K562 (cell line): ENCODE results near the gene CCDC159. TPM values are rescaled to one million over a fixed set of nuclear protein-coding genes. Genes with fewer than 3 reads are reported as not detected.

Experiments used
- ATAC-seq: fragments of 200-7000 bp; cut with Tn5 transposase; 3 replicates; pipeline ENCODE4 v1.9.1; 2020; ENCODE audit warnings: moderate library complexity
- BruUV-seq: library from RNA; stranded (reverse); fragments of 400-500 nt; replicated peaks from 2 replicates; lab custom pipeline; 2021; lab: Mats Ljungman, UMichigan
- CTCF ChIA-PET: fragments of 300-600 bp; formaldehyde crosslinking; extraction: SDS; loops from one replicate; lab custom pipeline; 2021; ENCODE audit warnings: low intra/inter-chr PET ratio; lab: Yijun Ruan, JAX
- POLR2A ChIA-PET: fragments of 300-600, 350-650 bp; sonication (Branson Sonifier 250); formaldehyde crosslinking; extraction: SDS; loops from one replicate; lab custom pipeline; 2021; ENCODE audit warnings: antibody characterized with exemption, inconsistent platforms; lab: Yijun Ruan, JAX
- DNase-seq, 4 experiments: peaks; one replicate each; pipeline versions ENCODE4 v3.0.0 to v3.0.0-alpha.2; 2011 to 2018; ENCODE audit warnings: low spot score in 3 of 4, mixed read lengths in 3 of 4; ENCODE audit errors: extremely low read depth in 1 of 4
- FAIRE-seq: peaks from 2 replicates; lab custom pipeline; 2011; peaks lifted over from hg19 to GRCh38; lab: Jason Lieb, UNC
- H2AFZ ChIP-seq: 2 replicates; pipeline ENCODE4 v1.6.0; 2011; ENCODE audit warnings: low read depth, low read length, control low read depth, inconsistent platforms
- H3K27ac ChIP-seq: fragments of 200-600 bp; 3 replicates; pipeline ENCODE4 v1.8.0; 2011; ENCODE audit warnings: low read depth, mild to moderate bottlenecking, control low read depth, inconsistent platforms, low read length, moderate library complexity, mixed read lengths; ENCODE audit errors: extremely low read depth
- H3K27me3 ChIP-seq, 2 experiments: fragments of 300-600 bp in 1 of 2; 2 replicates in 1 of 2; 3 replicates in 1 of 2; pipeline versions ENCODE4 v1.6.0 to v1.8.0; 2011; ENCODE audit warnings: inconsistent platforms in 2 of 2, low read length in 2 of 2, mild to moderate bottlenecking in 1 of 2, mixed read lengths in 1 of 2, moderate library complexity in 1 of 2; ENCODE audit not compliant: control insufficient read depth in 2 of 2, insufficient read depth in 2 of 2
- H3K36me3 ChIP-seq: fragments of 300-600 bp; 3 replicates; pipeline ENCODE4 v1.8.0; 2011; ENCODE audit warnings: mild to moderate bottlenecking, low read length, inconsistent platforms; ENCODE audit not compliant: control insufficient read depth, insufficient read depth
- H3K4me1 ChIP-seq, 2 experiments: fragments of 200-600 bp in 1 of 2; replicated peaks in 1 of 2; 2 replicates in 1 of 2; 3 replicates in 1 of 2; pipeline versions ENCODE4 v1.5.1 to v1.8.0; 2011; ENCODE audit warnings: inconsistent platforms in 2 of 2, low read length in 2 of 2, mild to moderate bottlenecking in 1 of 2, mixed read lengths in 1 of 2, moderate library complexity in 1 of 2; ENCODE audit not compliant: control insufficient read depth in 2 of 2, insufficient read depth in 2 of 2
- H3K4me2 ChIP-seq: 2 replicates; pipeline ENCODE4 v1.6.1; 2011; ENCODE audit warnings: low read length, control low read depth, inconsistent platforms, mixed read lengths; ENCODE audit not compliant: insufficient read depth
- H3K4me3 ChIP-seq: fragments of 200-600 bp; sonication (generic), shearing (Covaris generic); 2 replicates; pipeline ENCODE4 v1.5.1; 2016; ENCODE audit warnings: control low read depth, inconsistent platforms
- H3K79me2 ChIP-seq: fragments of 200-600 bp; 3 replicates; pipeline ENCODE4 v1.8.0; 2011; ENCODE audit warnings: low read length, inconsistent platforms; ENCODE audit not compliant: control insufficient read depth, insufficient read depth
- H3K9ac ChIP-seq, 2 experiments: 2 replicates each; pipeline versions ENCODE4 v1.6.0 to v1.6.1; 2011; ENCODE audit warnings: low read depth in 2 of 2, low read length in 2 of 2, control low read depth in 1 of 2, inconsistent platforms in 1 of 2, mild to moderate bottlenecking in 1 of 2, mixed read lengths in 1 of 2; ENCODE audit not compliant: insufficient read depth in 1 of 2
- H3K9me1 ChIP-seq: one replicate; pipeline ENCODE4 v1.6.0; 2011; ENCODE audit warnings: inconsistent platforms, mild to moderate bottlenecking, low read length, moderate library complexity; ENCODE audit not compliant: control insufficient read depth, insufficient read depth
- H3K9me3 ChIP-seq: replicated peaks from 2 replicates; pipeline ENCODE4 v1.5.1; 2011; ENCODE audit warnings: low read depth, low read length, inconsistent platforms; ENCODE audit not compliant: control insufficient read depth, insufficient read depth
- H4K20me1 ChIP-seq: replicated peaks from 2 replicates; pipeline ENCODE4 v1.6.1; 2011; ENCODE audit warnings: low read length, inconsistent platforms, mixed read lengths; ENCODE audit not compliant: control insufficient read depth, insufficient read depth
- CC2D1A ChIP-seq: fragments of 450-650 bp; IDR thresholded peaks from 2 replicates; pipeline ENCODE4 v1.6.1; 2017; ENCODE audit warnings: mild to moderate bottlenecking
- RBBP5 ChIP-seq: fragments of 200-600 bp; sonication (generic); IDR thresholded peaks from 2 replicates; pipeline ENCODE4 v1.6.1; 2012; ENCODE audit warnings: borderline replicate concordance, mild to moderate bottlenecking, low read length, control low read depth, inconsistent platforms; ENCODE audit not compliant: insufficient read depth, poor library complexity, severe bottlenecking
- RBM25 ChIP-seq: fragments of 200-400 bp; formaldehyde crosslinking; IDR thresholded peaks from 2 replicates; pipeline ENCODE4 v1.6.1; 2018; ENCODE audit warnings: low read length, low read depth, moderate library complexity; ENCODE audit not compliant: severe bottlenecking
- SOX6 ChIP-seq: fragments of 450-650 bp; IDR thresholded peaks from 2 replicates; pipeline ENCODE4 v1.6.1; 2014; ENCODE audit warnings: mild to moderate bottlenecking
- TFAM ChIP-seq: fragments of 250-450 bp; sonication (Bioruptor Pico); conservative IDR thresholded peaks from 2 replicates; pipeline ENCODE4 v1.5.0; 2021; ENCODE audit warnings: mild to moderate bottlenecking, moderate library complexity
- ZFP36 ChIP-seq: fragments of 150-350 bp; IDR thresholded peaks from 2 replicates; pipeline ENCODE4 v1.6.1; 2018; ENCODE audit warnings: low read length, low read depth; ENCODE audit not compliant: partially characterized antibody
- ZKSCAN1 ChIP-seq: fragments of 150-350 bp; IDR thresholded peaks from 2 replicates; pipeline ENCODE4 v1.6.1; 2016; ENCODE audit warnings: low read depth, low read length
- ZNF146 ChIP-seq: IDR thresholded peaks from one replicate; pipeline ENCODE4 v1.6.1; 2018; ENCODE audit warnings: missing compliant biosample characterization; ENCODE audit not compliant: unreplicated experiment
- ZNF561 ChIP-seq: fragments of 450-650 bp; formaldehyde crosslinking; conservative IDR thresholded peaks from 2 replicates; pipeline ENCODE4 v1.4.0; 2020; ENCODE audit warnings: mild to moderate bottlenecking, moderate library complexity
- WGBS: fragments of 100-300 bp; shearing (Covaris generic); methylation state at CpG from one replicate; pipeline ENCODE4 v1.1.6; 2016; ENCODE audit warnings: low coverage, mixed read lengths; ENCODE audit not compliant: insufficient coverage; ENCODE audit errors: missing lambda C conversion rate; 5-methylcytosine and 5-hydroxymethylcytosine counted together
- in situ Hi-C: fragments of 300-500 bp; cut with MboI; formaldehyde crosslinking; loops from 4 replicates; pipeline ENCODE4 v1.15.0; 2018; ENCODE audit warnings: inconsistent platforms, mixed read lengths
- intact Hi-C: fragments of 100-400 bp; cut with micrococcal nuclease; formaldehyde crosslinking; loops from 2 replicates; pipeline ENCODE4 v1.14.2; 2022
- polyA plus RNA-seq, 8 experiments: library from polyadenylated mRNA; depleted of rRNA in 4 of 8; stranded (reverse) in 5 of 8; unstranded in 3 of 8; fragments of >200 nt; fragmentation: Nextera tagmentation in 2 of 8; fragmentation: Illumina TruSeq in 1 of 8; extraction: Ambion mirVana in 2 of 8; extraction: Trizol in 1 of 8; gene quantifications; 2 replicates each; pipeline versions ENCODE4 v1.2.1 to v1.2.3, GENCODE V29; 2011 to 2014; ENCODE audit warnings: inconsistent platforms in 1 of 8, missing spikeins in 1 of 8
- total RNA-seq, 7 experiments: library from RNA; depleted of rRNA in 6 of 7; stranded (reverse); fragments of >200 nt in 6 of 7; fragmentation: Illumina TruSeq in 2 of 7; extraction: Trizol in 2 of 7; gene quantifications; 2 replicates each; pipeline versions ENCODE4 v1.2.1 to v1.2.3, GENCODE V29; 2011 to 2021; ENCODE audit warnings: low replicate concordance in 1 of 7

The CCDC159 gene
- total and polyA plus RNA-seq, 9 of the 15 experiments (the other 6 are each of a cell fraction or from before 2014, with no cell fraction given): 0.68 to 10.1 (median 4.7) TPM

- no TSS peak for BruUV-seq
- TF ChIP-seq TFAM (CRISPR knock-in tag): no peak
- no peak for TF ChIP-seq RBBP5
- TF ChIP-seq CC2D1A: no peak
- no peak for TF ChIP-seq ZKSCAN1
- TF ChIP-seq RBM25: peak; percentile 10
- peak; percentile 51 for TF ChIP-seq ZFP36
- no peak for TF ChIP-seq ZNF561 (CRISPR knock-in tag)
- TF ChIP-seq ZNF146 (CRISPR knock-in tag): no peak
- no peak for TF ChIP-seq SOX6
- CTCF ChIA-PET: no interaction called here
Observed at GRCh38 chr19:11365557-11366117, 19.3 kb downstream of the CCDC159 start.

More at GRCh38 chr19:11365557-11366117, 19.3 kb downstream of the CCDC159 start:
- no peak overlapping the region for H2AFZ ChIP-seq
- no peak overlapping the region for H3K27ac ChIP-seq
- H3K4me1 ChIP-seq: peaks cover 10 to 26% of the 10 kb centered on the region in 2 experiments; a peak in 4 of 5 replicates
- no peaks in the 10 kb centered on the region for H3K9me3 ChIP-seq
- H3K9ac ChIP-seq: no peak overlapping the region
- H3K27me3 ChIP-seq: no peaks in the 10 kb centered on the region
- no peak overlapping the region for H3K4me3 ChIP-seq
- peaks cover 4% of the 10 kb centered on the region for H3K9me1 ChIP-seq
- intact Hi-C loops: no loop called here
- FAIRE-seq: no peak
- in situ Hi-C loops: no loop called here
- POLR2A ChIA-PET: interaction anchor here (0.6 to 1.4 kb wide), 2 partner anchors 19 to 49 kb away, joined by 3 to 4 read pairs; partner anchors contain the start of genes CCDC159 and TMEM205
- no peak for ATAC-seq
- H3K36me3 ChIP-seq: peaks cover 6% of the 10 kb centered on the region; the same call in 1 of the 3 replicates
- DNase-seq: peak in 1 of 4 experiments; percentile 5
- H3K4me2 ChIP-seq: no peak overlapping the region
- 51% methylated on average over 6 of the region's 7 CpGs for WGBS
- H3K79me2 ChIP-seq: no peaks in the 10 kb centered on the region
- H4K20me1 ChIP-seq: no peaks in the 10 kb centered on the region; the same call in 1 of the 2 replicates
